ENCODE measurements around the gene HBG2.

DNA sequence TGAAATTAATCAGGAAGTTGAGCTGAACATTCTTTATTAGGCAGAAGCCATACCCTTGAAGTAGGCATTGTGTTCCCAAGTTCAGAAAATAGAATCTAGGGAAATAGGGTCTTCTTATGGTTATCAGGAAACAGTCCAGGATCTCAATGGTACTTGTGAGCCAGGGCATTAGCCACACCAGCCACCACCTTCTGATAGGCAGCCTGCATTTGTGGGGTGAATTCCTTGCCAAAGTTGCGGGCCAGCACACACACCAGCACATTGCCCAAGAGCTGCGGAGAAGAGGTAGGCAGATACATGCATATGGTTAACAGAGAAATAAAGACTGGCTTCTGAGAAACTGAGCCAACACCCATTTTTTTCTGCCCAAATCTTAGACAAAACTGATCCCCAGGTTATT is 21.8 kb downstream of the HBG2 start:
- TF ChIP-seq, protein P1, sequence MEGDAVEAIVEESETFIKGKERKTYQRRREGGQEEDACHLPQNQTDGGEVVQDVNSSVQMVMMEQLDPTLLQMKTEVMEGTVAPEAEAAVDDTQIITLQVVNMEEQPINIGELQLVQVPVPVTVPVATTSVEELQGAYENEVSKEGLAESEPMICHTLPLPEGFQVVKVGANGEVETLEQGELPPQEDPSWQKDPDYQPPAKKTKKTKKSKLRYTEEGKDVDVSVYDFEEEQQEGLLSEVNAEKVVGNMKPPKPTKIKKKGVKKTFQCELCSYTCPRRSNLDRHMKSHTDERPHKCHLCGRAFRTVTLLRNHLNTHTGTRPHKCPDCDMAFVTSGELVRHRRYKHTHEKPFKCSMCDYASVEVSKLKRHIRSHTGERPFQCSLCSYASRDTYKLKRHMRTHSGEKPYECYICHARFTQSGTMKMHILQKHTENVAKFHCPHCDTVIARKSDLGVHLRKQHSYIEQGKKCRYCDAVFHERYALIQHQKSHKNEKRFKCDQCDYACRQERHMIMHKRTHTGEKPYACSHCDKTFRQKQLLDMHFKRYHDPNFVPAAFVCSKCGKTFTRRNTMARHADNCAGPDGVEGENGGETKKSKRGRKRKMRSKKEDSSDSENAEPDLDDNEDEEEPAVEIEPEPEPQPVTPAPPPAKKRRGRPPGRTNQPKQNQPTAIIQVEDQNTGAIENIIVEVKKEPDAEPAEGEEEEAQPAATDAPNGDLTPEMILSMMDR (conservative IDR thresholded peaks at IDR 0.05; ENCODE audit: low read length) = no peak
- no peak for TF ChIP-seq EZH2phosphoT487 (IDR thresholded peaks at IDR 0.05; ENCODE audit: borderline replicate concordance)

Measured in Loucy (cell line).